OCI-M2 (cell line): ENCODE results near the gene TRPC4AP.

ENCODE experiments used
- DNase-seq: peaks from one replicate; lab custom pipeline; 2025; ENCODE audit not compliant: unreplicated experiment; lab: John Stamatoyannopoulos, UW

Gene TRPC4AP

DNA sequence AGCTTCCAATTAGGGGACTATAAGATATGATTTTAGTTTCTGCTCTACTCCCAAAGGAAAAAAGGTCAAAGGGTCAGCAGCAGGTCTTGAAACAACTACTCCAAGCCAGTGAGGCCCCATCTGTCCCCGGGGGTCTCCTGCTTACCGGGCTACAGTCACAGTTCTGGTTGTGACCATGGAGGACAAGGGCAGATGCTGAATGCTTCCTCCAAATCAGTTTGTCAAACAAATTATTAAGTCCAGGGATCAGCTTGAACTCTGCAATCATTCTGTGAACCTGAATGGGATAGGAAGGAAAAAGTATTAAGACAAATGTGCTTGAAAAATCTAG lies 76.8 kb downstream of the TRPC4AP start:
- DNase-seq = no peak

DNA sequence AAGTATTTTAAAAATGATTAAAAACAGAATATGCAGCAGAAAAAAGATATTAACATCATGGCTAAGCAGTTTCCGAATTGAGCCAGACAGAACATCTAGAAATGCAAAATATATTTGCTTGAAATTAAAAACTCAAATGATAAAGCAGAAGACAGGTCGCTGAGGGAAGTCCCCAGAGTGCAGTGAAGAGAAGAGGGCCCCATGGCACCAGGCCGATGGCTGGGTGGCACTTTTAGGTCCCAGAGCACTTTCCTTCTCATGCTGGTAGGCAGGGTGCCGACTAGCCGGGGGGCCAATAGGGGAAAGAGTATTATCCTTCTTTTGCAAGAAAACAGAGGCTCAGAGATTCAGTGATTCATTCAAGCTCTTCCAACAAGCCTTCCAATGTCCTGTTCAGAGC lies 78.1 kb downstream of the TRPC4AP start:
- no peak for DNase-seq

- DNase-seq = no peak
These were observed 78.9 kb downstream of the TRPC4AP start for GRCh38 chr20:35013421-35014411.

GRCh38 chr20:35012227-35013069 lies 80.2 kb downstream of the TRPC4AP start:
- DNase-seq = no peak

DNA sequence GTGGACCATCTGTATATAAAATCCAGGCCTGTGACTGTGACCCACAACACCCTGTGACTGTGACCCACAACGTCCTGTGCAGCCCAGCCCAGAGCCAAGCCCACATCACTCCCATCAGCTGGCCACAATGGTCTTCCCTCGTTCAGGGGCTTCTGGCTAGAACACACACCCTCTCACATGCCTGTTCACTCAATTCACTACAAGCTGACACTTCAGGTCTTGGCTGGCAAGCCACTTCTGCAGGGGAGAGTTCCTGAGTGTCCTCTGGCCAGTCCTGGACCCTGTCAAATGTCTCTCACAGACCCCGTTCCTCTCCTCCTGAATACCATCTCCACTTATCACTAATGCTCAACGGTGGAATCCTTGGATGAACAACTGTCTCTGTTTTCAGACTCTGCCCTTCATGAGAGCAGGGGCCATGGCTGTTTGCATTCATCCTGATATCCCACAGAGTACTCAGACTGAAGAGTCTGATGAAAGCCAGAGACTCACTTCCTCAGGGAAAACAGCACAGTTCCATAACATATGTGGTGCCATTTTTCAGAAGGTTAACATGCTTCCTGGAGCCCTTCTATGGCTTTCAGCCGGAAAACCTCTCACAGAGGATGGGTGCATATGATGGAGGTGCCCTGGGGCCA lies 80.9 kb downstream of the TRPC4AP start:
- DNase-seq = no peak

DNA sequence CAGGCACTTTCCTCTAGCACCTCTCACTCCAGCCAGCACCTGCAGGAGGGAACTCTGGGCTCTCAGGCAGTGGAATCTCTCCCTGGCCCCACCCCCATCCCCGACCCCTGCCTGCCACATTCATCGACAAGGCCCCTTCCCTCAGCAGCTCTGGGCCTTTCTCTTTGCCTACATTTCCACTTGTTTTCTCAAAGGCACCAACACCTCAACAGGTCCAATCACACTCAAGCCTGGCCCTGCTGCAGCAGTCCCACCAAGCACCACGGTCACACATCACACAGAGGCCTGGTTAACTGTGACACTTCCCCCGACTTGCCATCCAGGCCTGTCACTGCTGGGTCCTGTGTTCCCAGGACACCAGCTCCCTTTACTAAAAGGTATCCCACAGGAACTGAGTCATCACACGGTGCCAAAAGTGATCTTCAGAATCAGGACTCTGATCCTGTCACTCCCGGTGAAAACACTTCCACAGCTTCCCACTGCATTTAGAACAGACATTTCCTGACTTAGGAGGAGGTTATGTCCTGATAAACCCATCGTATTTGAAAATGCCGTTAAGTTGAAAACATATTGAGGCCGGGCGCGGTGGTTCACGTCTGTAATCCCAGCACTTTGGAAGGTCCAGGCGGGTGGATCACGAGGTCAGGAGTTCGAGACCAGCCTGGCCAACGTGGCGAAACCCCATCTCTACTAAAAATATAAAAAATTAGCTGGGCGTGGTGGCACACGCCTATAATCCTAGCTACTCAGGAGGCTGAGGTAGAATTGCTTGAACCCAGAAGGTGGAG lies 82.0 kb downstream of the TRPC4AP start:
- no peak for DNase-seq

GRCh38 chr20:35009665-35010328 lies 82.8 kb downstream of the TRPC4AP start:
- no peak for DNase-seq

- no peak for DNase-seq
These were observed 83.9 kb downstream of the TRPC4AP start for GRCh38 chr20:35008411-35009342.

DNA sequence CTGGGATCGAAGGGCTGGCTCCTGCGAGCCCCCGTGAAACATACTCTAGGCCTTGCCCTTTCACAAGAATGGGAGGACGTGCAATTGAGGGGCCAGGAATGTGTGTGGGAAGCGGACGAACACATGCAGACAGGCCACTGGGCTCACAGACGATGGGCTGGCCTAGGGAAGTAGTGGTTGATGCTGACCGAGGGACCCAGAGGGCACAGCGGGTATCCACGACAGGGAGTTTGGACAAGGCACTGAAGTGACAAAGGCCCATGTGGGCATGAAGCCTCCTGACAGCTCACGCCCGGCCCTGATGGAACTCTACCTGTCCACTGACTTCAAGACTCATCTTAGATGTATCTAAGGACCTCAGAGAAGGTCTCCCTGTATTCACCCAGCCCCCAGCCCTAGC lies 84.7 kb downstream of the TRPC4AP start:
- no peak for DNase-seq

GRCh38 chr20:35007413-35007812 lies 85.2 kb downstream of the TRPC4AP start:
- DNase-seq = no peak

DNA sequence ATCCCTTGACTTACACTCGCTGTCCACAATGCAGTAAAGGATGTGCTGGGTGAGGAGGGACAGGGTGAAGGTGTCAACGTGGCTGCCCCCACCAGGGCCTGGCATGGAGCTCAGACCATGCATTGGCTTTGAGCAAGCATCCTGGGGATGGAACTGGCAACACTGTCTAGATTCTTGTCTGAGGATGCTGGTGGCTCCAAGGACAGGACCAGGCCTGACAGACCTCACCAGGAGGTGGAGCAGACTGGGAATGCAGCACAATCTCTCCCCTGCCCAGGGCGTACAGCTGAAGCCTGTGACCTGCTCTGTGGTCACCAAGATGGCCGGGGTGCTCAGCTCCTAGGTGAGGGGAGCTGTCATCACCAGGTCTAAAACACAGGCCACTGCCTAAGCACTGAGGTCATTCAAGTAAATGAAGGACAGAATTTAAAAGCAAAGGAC lies 86.1 kb downstream of the TRPC4AP start:
- no peak for DNase-seq

DNA sequence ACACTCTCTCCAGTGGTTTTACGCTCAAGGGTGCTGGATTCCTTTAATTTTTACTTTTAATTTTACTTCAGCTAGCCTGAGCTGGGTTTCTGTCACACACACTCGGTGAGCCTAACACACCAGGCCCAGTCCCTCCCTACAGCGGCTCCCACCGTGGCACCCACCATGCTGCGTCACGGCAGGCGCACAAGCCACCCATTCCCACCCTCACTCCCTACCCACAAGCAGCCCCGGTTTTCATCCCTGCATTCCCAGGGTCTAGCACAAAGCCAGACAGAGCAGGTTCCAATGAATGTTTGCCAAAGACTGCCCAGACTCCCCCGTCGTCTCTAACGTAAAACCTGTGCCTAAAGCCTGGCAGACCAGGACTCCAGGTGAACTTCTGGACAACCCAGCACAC lies 86.6 kb downstream of the TRPC4AP start:
- DNase-seq = no peak

- no peak for DNase-seq
These were observed 87.1 kb downstream of the TRPC4AP start for GRCh38 chr20:35005463-35005961.

- DNase-seq = no peak
These were observed 87.7 kb downstream of the TRPC4AP start for GRCh38 chr20:35004749-35005462.

- DNase-seq = no peak
These were observed 88.4 kb downstream of the TRPC4AP start for GRCh38 chr20:35004051-35004725.

GRCh38 chr20:35003211-35004031 lies 89.2 kb downstream of the TRPC4AP start:
- no peak for DNase-seq
